OCI-LY7 (cell line): ENCODE results near the gene HTRA2. TPM values are rescaled to one million over a fixed set of nuclear protein-coding genes. Genes with fewer than 3 reads are reported as not detected.

Experiments used
- BruUV-seq: library from RNA; stranded (reverse); fragments of 400-500 nt; replicated peaks from 2 replicates; lab custom pipeline; 2021; lab: Mats Ljungman, UMichigan
- CTCF ChIA-PET: fragments of 300-600 bp; sonication (Branson Sonifier 250); formaldehyde crosslinking; loops from one replicate; lab custom pipeline; 2022; ENCODE audit warnings: antibody characterized with exemption; ENCODE audit not compliant: unreplicated experiment; lab: Charles Lee
- POLR2A ChIA-PET: fragments of 300-600 bp; sonication (Branson Sonifier 250); formaldehyde crosslinking; loops from one replicate; lab custom pipeline; 2022; ENCODE audit warnings: antibody characterized with exemption; lab: Charles Lee
- DNase-seq: peaks from one replicate; pipeline ENCODE4 v3.0.0-alpha.2; 2015; ENCODE audit warnings: low spot score
- H2AFZ ChIP-seq: fragments of 200-600 bp; sonication (generic), shearing (Covaris generic); 2 replicates; pipeline ENCODE4 v1.6.1; 2014; ENCODE audit warnings: mild to moderate bottlenecking, antibody characterized with exemption, low read length, moderate library complexity
- H3K27ac ChIP-seq: fragments of 200-600 bp; sonication (generic); 2 replicates; pipeline ENCODE4 v1.5.1; 2014; ENCODE audit warnings: mixed run types, low read depth, mild to moderate bottlenecking, moderate library complexity, low read length, inconsistent platforms; ENCODE audit not compliant: poor library complexity, severe bottlenecking
- H3K36me3 ChIP-seq: fragments of 200-600 bp; sonication (generic); 2 replicates; pipeline ENCODE4 v1.6.1; 2014; ENCODE audit warnings: mild to moderate bottlenecking, antibody characterized with exemption, low read length, moderate library complexity, mixed read lengths; ENCODE audit not compliant: insufficient read depth
- H3K4me1 ChIP-seq: fragments of 200-600 bp; sonication (generic); 2 replicates; pipeline ENCODE4 v1.5.1; 2014; ENCODE audit warnings: mild to moderate bottlenecking, low read length; ENCODE audit not compliant: insufficient read depth, poor library complexity, severe bottlenecking
- H3K4me2 ChIP-seq: fragments of 200-600 bp; sonication (generic); 2 replicates; pipeline ENCODE4 v1.6.1; 2014; ENCODE audit warnings: mild to moderate bottlenecking, low read length
- H3K4me3 ChIP-seq: fragments of 200-600 bp; sonication (generic); 2 replicates; pipeline ENCODE4 v1.5.1; 2014; ENCODE audit warnings: mild to moderate bottlenecking, low read depth, low read length; ENCODE audit not compliant: poor library complexity, severe bottlenecking
- H3K79me2 ChIP-seq: fragments of 200-600 bp; sonication (generic); 2 replicates; pipeline ENCODE4 v1.6.1; 2016; ENCODE audit warnings: low read depth, mild to moderate bottlenecking, low read length, moderate library complexity, mixed read lengths; ENCODE audit not compliant: insufficient read depth
- H3K9me2 ChIP-seq: fragments of 200-600 bp; sonication (generic); 2 replicates; pipeline ENCODE4 v1.6.1; 2016; ENCODE audit warnings: mild to moderate bottlenecking, low read length, mixed read lengths; ENCODE audit not compliant: insufficient read depth
- H3K9me3 ChIP-seq: fragments of 200-600 bp; sonication (generic); 2 replicates; pipeline ENCODE4 v1.6.1; 2014; ENCODE audit warnings: mild to moderate bottlenecking, mixed run types, low read length, mixed read lengths
- H4K20me1 ChIP-seq: fragments of 200-600 bp; sonication (generic); 2 replicates; pipeline ENCODE4 v1.6.1; 2014; ENCODE audit warnings: mild to moderate bottlenecking, antibody characterized with exemption, low read length, moderate library complexity, mixed read lengths; ENCODE audit not compliant: insufficient read depth
- CTCF ChIP-seq: fragments of 200-600 bp; sonication (generic); conservative IDR thresholded peaks from 2 replicates; pipeline ENCODE4 v1.5.1; 2014; ENCODE audit warnings: mild to moderate bottlenecking, antibody characterized with exemption, low read length, moderate library complexity, mixed read lengths
- EZH2phosphoT487 ChIP-seq: fragments of 200-600 bp; sonication (generic); IDR thresholded peaks from 2 replicates; pipeline ENCODE4 v1.6.1; 2018; ENCODE audit warnings: low read depth, borderline replicate concordance, mild to moderate bottlenecking, mixed run types, antibody characterized with exemption, low read length, moderate library complexity, mixed read lengths
- intact Hi-C: fragments of 100-400 bp; cut with micrococcal nuclease; formaldehyde crosslinking; loops from one replicate; pipeline ENCODE4 v1.10.0; 2022; ENCODE audit not compliant: unreplicated experiment
- total RNA-seq, 2 experiments: library from RNA; depleted of rRNA in 1 of 2; stranded (reverse); fragments of >200 nt in 1 of 2; shearing (Covaris generic) in 1 of 2; gene quantifications; 2 replicates each; pipeline ENCODE4 v1.2.3, GENCODE V29; 2014 to 2022

The HTRA2 gene
- total RNA-seq, 2 experiments from 2014 or later: 50.7 to 54.8 TPM

GRCh38 chr2:74567881-74568280 lies 38.1 kb downstream of the HTRA2 start:
- no peaks in the 10 kb centered on the region for H3K9me3 ChIP-seq
- peaks cover 10% of the 10 kb centered on the region for H3K4me1 ChIP-seq
- H3K79me2 ChIP-seq: no peaks in the 10 kb centered on the region
- no peaks in the 10 kb centered on the region for H3K9me2 ChIP-seq
- H3K4me2 ChIP-seq: no peak overlapping the region
- TF ChIP-seq CTCF (no peak), EZH2phosphoT487 (no peak)
- H4K20me1 ChIP-seq: no peaks in the 10 kb centered on the region
- H3K4me3 ChIP-seq: no peak overlapping the region
- BruUV-seq: no TSS peak
- no peak overlapping the region for H2AFZ ChIP-seq
- intact Hi-C loops: no loop called here
- H3K36me3 ChIP-seq: no peaks in the 10 kb centered on the region
- DNase-seq: no peak
- POLR2A ChIA-PET: no interaction called here
- H3K27ac ChIP-seq: no peak overlapping the region
- CTCF ChIA-PET: interaction anchor here (1.2 kb wide), 1 partner anchor 22 kb away, joined by 3 read pairs; no protein-coding TSS in a partner anchor

GRCh38 chr2:74569686-74570085 lies 40.0 kb downstream of the HTRA2 start:
- Histone ChIP-seq H3K9me2 (no peaks in the 10 kb centered on the region), H3K27ac (no peak overlapping the region)
- CTCF ChIA-PET: no interaction called here

More at GRCh38 chr2:74569686-74570085, 40.0 kb downstream of the HTRA2 start:
- Histone ChIP-seq H2AFZ (no peak overlapping the region), H3K36me3 (no peaks in the 10 kb centered on the region), H3K4me1 (peaks cover 19% of the 10 kb centered on the region), H3K79me2 (no peaks in the 10 kb centered on the region), H3K4me2 (no peak overlapping the region), H3K9me3 (no peaks in the 10 kb centered on the region), H4K20me1 (no peaks in the 10 kb centered on the region), H3K4me3 (no peak overlapping the region)
- TF ChIP-seq CTCF (no peak), EZH2phosphoT487 (no peak)
- POLR2A ChIA-PET: no interaction called here
- intact Hi-C loops: no loop called here
- no TSS peak for BruUV-seq
- DNase-seq: no peak
